ENCODE results near the gene KCND2. TPM values are rescaled to one million over a fixed set of nuclear protein-coding genes. Genes with fewer than 3 reads are reported as not detected.

The KCND2 gene
- total RNA-seq, 1 donor from 2014 or later = not detected

DNA sequence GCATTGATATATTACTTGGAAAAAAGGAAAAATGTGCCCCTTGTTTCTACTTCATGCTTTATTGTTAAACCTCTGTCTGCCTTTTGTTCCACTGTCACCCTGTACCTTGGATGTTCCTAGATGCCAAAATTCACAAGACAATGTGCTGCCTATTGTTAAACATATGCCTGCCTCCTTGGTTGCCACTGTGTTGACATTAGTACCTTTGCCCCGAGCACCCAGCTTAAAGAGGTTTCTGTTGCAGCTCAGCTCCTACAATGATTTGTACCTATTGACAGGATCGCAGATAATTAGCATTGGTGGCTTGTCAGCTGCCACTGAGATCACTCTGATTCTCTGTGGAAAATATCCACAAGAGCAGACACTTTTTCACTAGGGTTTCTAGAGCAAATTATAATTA lies 188.0 kb downstream of the KCND2 start:
- Mint-ChIP-seq H3K9me3 (peaks cover 8% of the 10 kb centered on the region), H3K27ac (no peak overlapping the region), H3K27me3 (no peaks in the 10 kb centered on the region), H3K4me1 (no peaks in the 10 kb centered on the region), H3K4me3 (no peak overlapping the region), H3K36me3 (ENCODE audit: low read depth) (no peaks in the 10 kb centered on the region)
- intact Hi-C loops (cut with micrococcal nuclease) = no loop called here
- DNase-seq = no peak

GRCh38 chr7:120462991-120463390 lies 190.0 kb downstream of the KCND2 start:
- no peak overlapping the region for H3K4me3 Mint-ChIP-seq
- H3K9me3 Mint-ChIP-seq = peaks cover 1% of the 10 kb centered on the region
- H3K4me1 Mint-ChIP-seq = no peaks in the 10 kb centered on the region
- no peak for DNase-seq
- no peaks in the 10 kb centered on the region for H3K27me3 Mint-ChIP-seq
- H3K27ac Mint-ChIP-seq = no peak overlapping the region
- intact Hi-C loops (cut with micrococcal nuclease) = no loop called here
- H3K36me3 Mint-ChIP-seq (ENCODE audit: low read depth) = no peaks in the 10 kb centered on the region

- intact Hi-C loops (cut with micrococcal nuclease) = no loop called here
- Mint-ChIP-seq H3K36me3 (ENCODE audit: low read depth) (no peaks in the 10 kb centered on the region), H3K27ac (no peak overlapping the region)
These were observed 191.1 kb downstream of the KCND2 start for GRCh38 chr7:120464104-120464503.

DNA sequence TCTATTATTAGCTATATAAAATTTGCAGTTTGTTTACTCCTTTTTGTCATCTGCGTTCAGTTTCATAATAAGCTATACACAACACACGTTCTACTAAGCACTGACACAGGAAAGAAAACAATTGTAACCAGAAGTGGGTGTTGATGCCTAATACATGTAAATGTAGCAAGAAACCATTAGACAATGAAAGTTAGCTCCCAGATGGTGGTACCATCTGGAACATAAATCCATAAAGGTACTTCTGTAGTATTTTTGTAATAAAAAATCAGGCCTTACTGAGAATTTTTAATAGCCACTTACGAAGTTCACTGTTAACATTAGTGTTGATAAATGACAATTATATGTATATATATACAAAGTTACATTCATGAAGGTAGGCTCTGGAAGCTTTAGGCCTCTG lies 194.7 kb downstream of the KCND2 start:
- Mint-ChIP-seq H3K36me3 (ENCODE audit: low read depth) (no peaks in the 10 kb centered on the region), H3K27ac (no peak overlapping the region), H3K4me3 (no peak overlapping the region), H3K27me3 (no peaks in the 10 kb centered on the region), H3K9me3 (no peaks in the 10 kb centered on the region), H3K4me1 (no peaks in the 10 kb centered on the region)
- intact Hi-C loops (cut with micrococcal nuclease) = no loop called here
- DNase-seq = no peak

More at GRCh38 chr7:120464104-120464503, 191.1 kb downstream of the KCND2 start:
- Mint-ChIP-seq H3K27me3 (no peaks in the 10 kb centered on the region), H3K9me3 (no peaks in the 10 kb centered on the region), H3K4me1 (no peaks in the 10 kb centered on the region), H3K4me3 (no peak overlapping the region)
- DNase-seq = no peak

DNA sequence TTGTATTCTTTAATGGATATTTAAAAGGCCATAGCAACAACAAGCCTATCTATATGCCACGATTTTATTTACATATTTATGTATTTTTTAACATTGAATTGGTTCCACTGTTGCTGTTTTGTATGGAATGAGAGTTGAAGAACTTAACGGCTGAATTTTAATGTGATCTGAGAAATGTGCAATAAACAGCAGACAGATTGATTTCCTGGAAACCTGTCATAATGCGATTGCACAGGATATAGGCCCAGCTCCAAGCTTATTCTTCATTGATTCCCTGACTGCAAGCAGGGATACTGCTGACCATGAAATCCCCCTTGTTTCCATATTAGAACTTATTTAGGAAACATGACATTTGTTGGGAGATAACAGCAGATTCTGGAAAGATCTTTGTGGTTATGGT lies 195.6 kb downstream of the KCND2 start:
- Mint-ChIP-seq H3K36me3 (ENCODE audit: low read depth) (no peaks in the 10 kb centered on the region), H3K9me3 (no peaks in the 10 kb centered on the region), H3K27me3 (no peaks in the 10 kb centered on the region), H3K4me3 (no peak overlapping the region), H3K4me1 (no peaks in the 10 kb centered on the region), H3K27ac (no peak overlapping the region)
- DNase-seq = no peak
- intact Hi-C loops (cut with micrococcal nuclease) = no loop called here

- Mint-ChIP-seq H3K4me1 (no peaks in the 10 kb centered on the region), H3K9me3 (no peaks in the 10 kb centered on the region), H3K27ac (no peak overlapping the region), H3K36me3 (ENCODE audit: low read depth) (no peaks in the 10 kb centered on the region), H3K4me3 (no peak overlapping the region), H3K27me3 (no peaks in the 10 kb centered on the region)
- intact Hi-C loops (cut with micrococcal nuclease) = no loop called here
- DNase-seq = no peak
These were observed 199.9 kb downstream of the KCND2 start for GRCh38 chr7:120472892-120473291.

GRCh38 chr7:120473352-120473751 lies 200.4 kb downstream of the KCND2 start:
- no peak overlapping the region for H3K4me3 Mint-ChIP-seq
- no peak overlapping the region for H3K27ac Mint-ChIP-seq
- no peaks in the 10 kb centered on the region for H3K9me3 Mint-ChIP-seq
- H3K27me3 Mint-ChIP-seq = no peaks in the 10 kb centered on the region
- intact Hi-C loops (cut with micrococcal nuclease) = no loop called here
- H3K36me3 Mint-ChIP-seq (ENCODE audit: low read depth) = no peaks in the 10 kb centered on the region
- no peak for DNase-seq
- no peaks in the 10 kb centered on the region for H3K4me1 Mint-ChIP-seq

DNA sequence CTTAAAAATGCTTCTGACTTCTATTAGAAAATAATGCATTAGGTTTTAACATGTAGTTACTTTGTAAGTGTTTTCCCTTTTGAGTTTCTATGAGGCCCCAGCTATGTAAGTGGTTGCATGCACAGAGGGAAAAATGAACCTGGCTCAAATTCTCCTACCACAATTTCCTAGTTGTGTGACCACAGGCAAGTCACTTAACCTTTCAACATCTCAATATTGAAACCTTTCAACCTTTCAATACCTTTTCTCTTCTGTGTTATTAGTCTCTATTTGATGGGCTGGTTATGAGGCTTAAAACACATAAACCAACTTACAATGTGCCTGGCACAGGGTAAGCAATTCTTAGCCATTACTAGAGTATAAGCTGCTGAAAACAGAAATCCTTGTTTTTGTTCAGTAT lies 203.0 kb downstream of the KCND2 start:
- no peak overlapping the region for H3K27ac Mint-ChIP-seq
- H3K4me1 Mint-ChIP-seq = no peaks in the 10 kb centered on the region
- no peaks in the 10 kb centered on the region for H3K27me3 Mint-ChIP-seq
- no peaks in the 10 kb centered on the region for H3K9me3 Mint-ChIP-seq
- H3K36me3 Mint-ChIP-seq (ENCODE audit: low read depth) = no peaks in the 10 kb centered on the region
- no peak for DNase-seq
- intact Hi-C loops (cut with micrococcal nuclease) = no loop called here
- no peak overlapping the region for H3K4me3 Mint-ChIP-seq

GRCh38 chr7:120480472-120480871 lies 207.5 kb downstream of the KCND2 start:
- Mint-ChIP-seq H3K36me3 (ENCODE audit: low read depth) (no peaks in the 10 kb centered on the region), H3K27ac (no peak overlapping the region), H3K27me3 (no peaks in the 10 kb centered on the region), H3K4me3 (no peak overlapping the region), H3K4me1 (no peaks in the 10 kb centered on the region), H3K9me3 (no peaks in the 10 kb centered on the region)
- intact Hi-C loops (cut with micrococcal nuclease) = no loop called here
- DNase-seq = no peak

- Mint-ChIP-seq H3K27ac (no peak overlapping the region), H3K9me3 (no peaks in the 10 kb centered on the region), H3K27me3 (no peaks in the 10 kb centered on the region), H3K4me1 (no peaks in the 10 kb centered on the region), H3K36me3 (ENCODE audit: low read depth) (no peaks in the 10 kb centered on the region), H3K4me3 (no peak overlapping the region)
- DNase-seq = no peak
- intact Hi-C loops (cut with micrococcal nuclease) = no loop called here
These were observed 208.0 kb downstream of the KCND2 start for GRCh38 chr7:120480930-120481329.

GRCh38 chr7:120486164-120486563 lies 213.2 kb downstream of the KCND2 start:
- Mint-ChIP-seq H3K9me3 (no peaks in the 10 kb centered on the region), H3K4me3 (no peak overlapping the region)
- intact Hi-C loops (cut with micrococcal nuclease) = no loop called here

DNA sequence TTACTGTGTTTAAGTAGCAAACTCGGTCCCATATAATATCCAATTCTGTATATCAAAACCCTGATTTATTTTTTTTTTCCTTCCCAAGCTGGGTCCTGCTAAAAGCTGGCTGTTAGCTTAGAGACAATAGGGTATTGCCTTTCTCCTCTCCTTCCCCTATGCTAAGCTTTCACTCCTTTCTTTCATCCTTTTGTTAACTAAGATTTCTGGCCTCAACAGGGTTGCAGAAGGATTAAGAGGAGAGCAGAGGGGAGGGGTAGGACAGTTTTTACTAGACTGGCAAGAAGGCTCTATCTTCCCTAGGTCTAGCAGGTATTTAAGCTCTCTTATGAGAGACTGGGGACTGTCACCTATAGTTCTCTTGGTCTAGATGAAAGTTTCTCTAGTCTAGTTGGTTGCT lies 229.2 kb downstream of the KCND2 start:
- intact Hi-C loops (cut with micrococcal nuclease) = no loop called here
- Mint-ChIP-seq H3K4me3 (no peak overlapping the region), H3K4me1 (no peaks in the 10 kb centered on the region), H3K36me3 (ENCODE audit: low read depth) (no peaks in the 10 kb centered on the region), H3K9me3 (no peaks in the 10 kb centered on the region), H3K27ac (no peak overlapping the region), H3K27me3 (no peaks in the 10 kb centered on the region)
- no peak for DNase-seq

More at GRCh38 chr7:120486164-120486563, 213.2 kb downstream of the KCND2 start:
- no peaks in the 10 kb centered on the region for H3K4me1 Mint-ChIP-seq
- no peaks in the 10 kb centered on the region for H3K36me3 Mint-ChIP-seq (ENCODE audit: low read depth)
- no peak for DNase-seq
- H3K27me3 Mint-ChIP-seq = no peaks in the 10 kb centered on the region
- H3K27ac Mint-ChIP-seq = no peak overlapping the region

GRCh38 chr7:120502825-120503224 lies 229.8 kb downstream of the KCND2 start:
- no peak overlapping the region for H3K4me3 Mint-ChIP-seq
- H3K27ac Mint-ChIP-seq = no peak overlapping the region
- DNase-seq = no peak
- no peaks in the 10 kb centered on the region for H3K4me1 Mint-ChIP-seq
- no peaks in the 10 kb centered on the region for H3K27me3 Mint-ChIP-seq
- intact Hi-C loops (cut with micrococcal nuclease) = no loop called here
- H3K36me3 Mint-ChIP-seq (ENCODE audit: low read depth) = no peaks in the 10 kb centered on the region
- no peaks in the 10 kb centered on the region for H3K9me3 Mint-ChIP-seq

- intact Hi-C loops (cut with micrococcal nuclease) = no loop called here
- DNase-seq = no peak
- Mint-ChIP-seq H3K4me1 (no peaks in the 10 kb centered on the region), H3K9me3 (no peaks in the 10 kb centered on the region), H3K4me3 (no peak overlapping the region), H3K27ac (no peak overlapping the region), H3K27me3 (no peaks in the 10 kb centered on the region), H3K36me3 (ENCODE audit: low read depth) (no peaks in the 10 kb centered on the region)
These were observed 231.4 kb downstream of the KCND2 start for GRCh38 chr7:120504386-120504785.

DNA sequence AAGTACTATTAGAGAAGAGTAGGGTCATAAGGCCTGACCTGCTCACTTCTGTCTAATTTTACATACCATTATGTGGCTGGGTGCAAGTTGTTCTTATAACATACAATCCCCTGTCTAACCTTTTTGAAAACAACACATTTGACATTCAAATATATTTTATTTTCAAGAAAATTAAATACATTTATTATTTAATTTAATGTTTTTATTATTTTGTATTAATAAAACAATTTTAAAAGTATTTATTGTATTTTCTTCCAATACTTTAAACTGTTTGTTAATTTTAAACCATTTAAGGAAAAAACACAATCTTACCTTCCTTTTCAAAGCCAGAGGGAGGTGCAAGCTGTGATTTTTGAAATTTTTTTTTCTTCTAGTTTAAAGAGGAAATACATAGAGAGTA lies 232.8 kb downstream of the KCND2 start:
- Mint-ChIP-seq H3K27me3 (no peaks in the 10 kb centered on the region), H3K9me3 (no peaks in the 10 kb centered on the region), H3K4me3 (no peak overlapping the region), H3K36me3 (ENCODE audit: low read depth) (no peaks in the 10 kb centered on the region), H3K27ac (no peak overlapping the region), H3K4me1 (no peaks in the 10 kb centered on the region)
- no peak for DNase-seq
- intact Hi-C loops (cut with micrococcal nuclease) = no loop called here

All from activated CD4-positive, alpha-beta T cell treated with anti-CD3 and anti-CD28 coated beads, Interleukin-2, amount 10 ng/mL, durations not matched to agents 24 days and 14 days (primary cell).